ENCODE results near the gene COL19A1.
A peak's percentile ranks its signal among the peaks of the same experiment; 100 is the strongest.
"Not testable (repeated sequence)": the region's sequence is repeated elsewhere in the genome, so short reads cannot be mapped to it uniquely, and the experiment has no call there.

Gene COL19A1

GRCh38 chr6:69913361-69913760, 47.0 kb downstream of the COL19A1 start:
- DNase-seq, result no peak

GRCh38 chr6:69914015-69914485, 47.7 kb downstream of the COL19A1 start:
- peak in 1 of 2 experiments; percentile 7 for DNase-seq

- no peak for DNase-seq
These were observed 49.0 kb downstream of the COL19A1 start for GRCh38 chr6:69915346-69915745.

GRCh38 chr6:69917834-69918233, 51.5 kb downstream of the COL19A1 start:
- DNase-seq, result no peak

GRCh38 chr6:69918813-69919475, 52.6 kb downstream of the COL19A1 start:
- DNase-seq, result no peak

GRCh38 chr6:69921066-69921465, 54.7 kb downstream of the COL19A1 start:
- not testable (repeated sequence) for DNase-seq

- not testable (repeated sequence) for DNase-seq
These were observed 55.3 kb downstream of the COL19A1 start for GRCh38 chr6:69921611-69922010.

GRCh38 chr6:69926745-69927144, 60.4 kb downstream of the COL19A1 start:
- no peak for DNase-seq

GRCh38 chr6:69933239-69933638, 66.9 kb downstream of the COL19A1 start:
- no peak for DNase-seq

GRCh38 chr6:69935079-69935478, 68.7 kb downstream of the COL19A1 start:
- DNase-seq, result no peak

GRCh38 chr6:69936674-69937363, 70.5 kb downstream of the COL19A1 start:
- no peak for DNase-seq

GRCh38 chr6:69937402-69938136, 71.2 kb downstream of the COL19A1 start:
- no peak for DNase-seq

GRCh38 chr6:69942485-69942884, 76.1 kb downstream of the COL19A1 start:
- DNase-seq, result no peak

- DNase-seq, result no peak
These were observed 78.8 kb downstream of the COL19A1 start for GRCh38 chr6:69945192-69945591.

- no peak for DNase-seq
These were observed 82.2 kb downstream of the COL19A1 start for GRCh38 chr6:69948479-69949114.

GRCh38 chr6:69953491-69953890, 87.1 kb downstream of the COL19A1 start:
- peak in 1 of 2 experiments; percentile 42 for DNase-seq

- no peak for DNase-seq
These were observed 88.4 kb downstream of the COL19A1 start for GRCh38 chr6:69954733-69955132.

- no peak for DNase-seq
These were observed 91.7 kb downstream of the COL19A1 start for GRCh38 chr6:69957985-69958559.

GRCh38 chr6:69958978-69959377, 92.6 kb downstream of the COL19A1 start:
- no peak for DNase-seq

GRCh38 chr6:69965974-69966373, 99.6 kb downstream of the COL19A1 start:
- not testable (repeated sequence) for DNase-seq

- DNase-seq, result no peak
These were observed 106.8 kb downstream of the COL19A1 start for GRCh38 chr6:69973138-69973537.

- no peak for DNase-seq
These were observed 107.4 kb downstream of the COL19A1 start for GRCh38 chr6:69973763-69974162.

- no peak for DNase-seq
These were observed 107.8 kb downstream of the COL19A1 start for GRCh38 chr6:69974193-69974592.

Measured in NCI-H2081 (cell line).